CMK (cell line): ENCODE measurements around the gene CHCHD3.
"Not testable (repeated sequence)": the region's sequence is repeated elsewhere in the genome, so short reads cannot be mapped to it uniquely, and the experiment has no call there.

Experiments
- DNase-seq: peaks from one replicate; pipeline ENCODE4 v3.0.0-alpha.2; 2010; ENCODE audit warnings: low read depth

CHCHD3 gene

GRCh38 chr7:132904209-132904608 lies 177.7 kb downstream of the CHCHD3 start:
- DNase-seq = no peak

DNA sequence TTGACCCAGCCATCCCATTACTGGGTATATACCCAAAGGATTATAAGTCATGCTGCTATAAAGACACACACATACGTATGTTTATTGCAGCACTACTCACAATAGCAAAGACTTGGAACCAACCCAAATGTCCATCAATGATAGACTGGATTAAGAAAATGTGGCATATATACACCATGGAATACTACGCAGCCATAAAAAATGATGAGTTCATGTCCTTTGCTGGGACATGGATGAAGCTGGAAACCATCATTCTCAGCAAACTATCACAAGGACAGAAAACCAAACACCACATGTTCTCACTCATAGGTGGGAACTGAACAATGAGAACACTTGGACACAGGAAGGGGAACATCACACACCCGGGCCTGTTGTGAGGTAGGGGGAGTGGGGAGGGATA lies 179.6 kb downstream of the CHCHD3 start:
- not testable (repeated sequence) for DNase-seq

- no peak for DNase-seq
Measured at GRCh38 chr7:132901241-132901640, 180.6 kb downstream of the CHCHD3 start.

GRCh38 chr7:132899833-132900232 lies 182.1 kb downstream of the CHCHD3 start:
- DNase-seq = no peak

DNA sequence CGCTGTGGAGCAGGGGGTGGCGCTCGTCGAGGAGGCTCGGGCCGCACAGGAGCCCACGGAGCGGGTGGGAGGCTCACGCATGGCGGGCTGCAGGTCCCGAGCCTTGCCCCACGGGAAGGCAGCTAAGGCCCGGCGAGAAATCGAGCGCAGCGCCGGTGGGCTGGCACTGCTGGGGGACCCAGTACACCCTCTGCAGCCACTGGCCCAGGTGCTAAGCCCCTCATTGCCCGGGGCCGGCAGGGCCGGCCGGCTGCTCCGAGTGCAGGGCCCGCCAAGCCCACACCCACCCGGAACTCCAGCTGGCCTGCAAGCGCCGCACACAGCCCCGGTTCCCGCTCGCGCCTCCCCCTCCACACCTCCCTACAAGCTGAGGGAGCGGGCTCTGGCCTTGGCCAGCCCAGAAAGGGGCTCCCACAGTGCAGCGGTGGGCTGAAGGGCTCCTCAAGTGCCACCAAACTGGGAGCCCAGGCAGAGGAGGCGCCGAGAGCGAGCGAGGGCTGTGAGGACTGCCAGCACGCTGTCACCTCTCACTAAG lies 183.2 kb downstream of the CHCHD3 start:
- DNase-seq = not testable (repeated sequence)

GRCh38 chr7:132897093-132897687 lies 184.7 kb downstream of the CHCHD3 start:
- no peak for DNase-seq

- DNase-seq = no peak
Measured at GRCh38 chr7:132895231-132895630, 186.7 kb downstream of the CHCHD3 start.

DNA sequence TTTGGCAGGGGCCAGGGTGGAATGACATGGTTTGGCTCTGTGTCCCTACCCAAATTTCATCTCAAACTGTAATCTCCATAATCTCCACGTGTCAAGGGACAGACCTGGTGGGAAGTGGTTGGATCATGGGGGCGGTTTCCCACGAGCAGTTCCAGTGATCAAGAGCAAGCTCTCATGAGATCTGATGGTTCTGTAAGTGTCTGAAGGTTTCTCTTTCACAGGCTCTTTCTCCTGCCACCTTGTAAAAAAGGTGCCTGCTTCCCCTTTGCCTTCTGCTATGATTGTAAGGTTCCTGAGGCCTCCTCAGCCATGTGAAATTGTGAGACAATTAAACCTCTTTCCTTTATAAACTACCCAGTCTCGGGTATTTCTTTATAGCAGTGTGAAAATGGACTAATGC lies 188.3 kb downstream of the CHCHD3 start:
- no peak for DNase-seq

DNA sequence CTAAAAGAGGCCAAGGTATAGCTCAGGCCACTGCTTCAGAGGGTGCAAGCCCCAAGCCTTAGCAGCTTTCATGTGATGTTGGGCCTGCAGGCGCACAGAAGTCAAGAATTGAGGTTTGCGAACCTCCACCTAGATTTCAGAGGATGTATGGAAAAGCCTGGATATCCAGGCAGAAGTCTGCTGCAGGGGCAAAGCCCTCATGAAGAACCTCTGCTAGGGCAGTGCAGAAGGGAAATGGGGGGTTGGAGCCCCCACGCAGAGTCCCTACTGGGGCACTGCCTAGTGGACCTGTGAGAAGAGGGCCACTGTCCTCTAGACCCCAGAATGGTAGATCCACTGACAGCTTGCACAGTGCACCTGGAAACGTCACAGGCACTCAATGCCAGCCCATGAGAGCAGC lies 189.1 kb downstream of the CHCHD3 start:
- DNase-seq = not testable (repeated sequence)

DNA sequence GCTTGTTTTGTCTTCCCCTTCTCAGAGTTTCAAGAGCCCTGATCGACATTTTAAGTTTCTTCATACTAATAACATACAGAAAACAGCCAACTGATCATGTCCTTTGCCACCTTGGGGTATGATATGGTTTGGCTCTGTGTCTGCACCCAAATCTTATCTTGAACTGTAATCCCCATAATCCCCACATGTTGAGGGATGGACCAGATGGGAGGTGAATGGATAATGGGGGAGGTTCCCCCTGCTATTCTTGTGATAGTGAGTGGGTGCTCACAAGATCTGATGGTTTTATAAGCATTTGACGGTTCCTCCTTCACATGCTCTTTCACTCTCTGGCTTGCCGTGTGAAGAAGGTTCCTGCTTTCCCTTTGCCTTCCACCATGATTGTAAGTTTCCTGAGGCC lies 190.3 kb downstream of the CHCHD3 start:
- DNase-seq = no peak

- DNase-seq = no peak
Measured at GRCh38 chr7:132882714-132883428, 199.0 kb downstream of the CHCHD3 start.

DNA sequence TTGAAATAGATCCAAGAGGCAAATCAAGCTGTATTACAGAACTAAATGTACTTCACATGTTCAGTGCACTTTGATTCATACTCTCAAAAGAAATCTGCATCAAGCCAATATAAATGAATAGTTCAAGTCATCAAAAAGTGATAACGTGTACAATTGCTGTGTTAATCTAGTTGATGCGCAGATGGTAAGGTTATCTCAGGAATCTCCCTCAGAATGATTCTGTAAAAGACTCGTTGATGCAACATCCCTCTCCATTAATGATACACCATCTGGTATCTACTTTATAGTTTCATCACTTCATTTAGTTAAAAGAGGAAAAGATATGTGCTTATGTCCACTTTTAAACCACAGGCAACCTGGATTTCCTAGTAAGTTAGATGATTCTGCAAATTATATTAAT lies 200.6 kb downstream of the CHCHD3 start:
- DNase-seq = no peak

DNA sequence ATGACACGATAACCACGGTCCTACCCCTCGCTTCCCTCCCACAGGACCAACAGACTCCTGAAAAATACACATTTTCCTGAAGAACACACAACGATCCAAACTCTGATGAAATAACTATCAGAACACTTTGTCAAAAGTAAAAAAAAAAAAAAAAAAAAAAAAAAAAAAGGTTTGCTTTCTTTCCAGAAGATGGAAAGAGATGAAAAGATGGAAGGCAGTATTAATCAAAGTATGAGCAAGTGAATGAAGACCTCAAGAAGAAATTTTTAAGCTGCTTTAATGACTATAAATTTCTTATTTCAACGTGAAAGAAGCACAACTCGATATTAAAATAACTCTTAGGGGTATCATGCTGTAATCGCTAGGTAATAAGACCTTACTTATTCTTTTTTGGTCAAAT lies 202.3 kb downstream of the CHCHD3 start:
- no peak for DNase-seq

DNA sequence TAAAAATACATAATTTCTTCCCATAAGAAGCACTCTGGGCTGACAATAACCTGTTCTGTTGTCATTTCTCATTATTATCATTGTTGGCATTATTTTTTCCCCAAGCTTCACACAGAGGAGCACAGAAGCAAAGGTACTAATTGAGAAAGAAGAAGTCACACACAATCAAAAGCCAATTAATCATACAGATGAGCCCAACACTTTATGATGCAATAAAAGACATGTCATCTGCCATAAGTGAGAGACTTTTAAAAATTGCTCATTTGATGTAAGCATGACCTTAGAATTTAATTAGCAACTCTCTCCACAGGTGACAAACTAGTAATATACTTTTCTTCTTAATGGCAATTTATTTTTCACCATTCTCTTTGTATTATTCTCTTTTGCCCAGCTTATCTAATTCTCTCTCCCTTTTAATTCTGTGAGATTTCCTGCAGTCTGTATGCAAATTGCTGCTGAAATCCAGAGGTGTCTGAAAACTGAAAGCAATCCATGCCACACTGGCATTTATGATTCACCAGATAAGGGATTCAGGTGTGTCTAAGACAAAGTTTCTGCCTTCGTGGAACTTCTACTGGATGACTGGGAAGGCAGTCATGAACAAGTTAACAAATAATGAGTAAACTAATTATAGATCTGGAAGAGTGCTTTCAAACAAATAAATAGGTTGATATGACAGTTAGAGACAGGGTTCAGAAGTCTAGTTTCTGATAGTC lies 203.5 kb downstream of the CHCHD3 start:
- no peak for DNase-seq

GRCh38 chr7:132877573-132877972 lies 204.3 kb downstream of the CHCHD3 start:
- DNase-seq = no peak

DNA sequence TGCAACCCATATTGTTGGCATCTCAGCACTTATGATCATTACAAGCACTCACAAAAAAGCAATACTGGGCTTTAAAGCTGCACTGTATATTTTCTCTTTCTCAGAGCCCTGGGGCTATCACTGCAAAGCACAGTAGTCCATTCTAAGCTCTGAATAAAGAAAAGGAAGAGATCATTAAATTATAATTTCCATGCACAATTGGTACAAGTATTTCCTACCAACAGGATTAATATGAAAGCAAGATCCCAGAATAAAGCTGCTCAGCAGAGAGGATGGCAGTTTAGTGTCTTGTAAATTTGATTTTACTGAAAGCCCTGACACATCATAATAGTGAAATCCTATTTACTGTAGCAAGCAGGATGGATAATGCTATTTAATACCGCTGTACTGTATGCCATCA lies 205.3 kb downstream of the CHCHD3 start:
- DNase-seq = no peak

- no peak for DNase-seq
Measured at GRCh38 chr7:132872034-132872433, 209.9 kb downstream of the CHCHD3 start.

DNA sequence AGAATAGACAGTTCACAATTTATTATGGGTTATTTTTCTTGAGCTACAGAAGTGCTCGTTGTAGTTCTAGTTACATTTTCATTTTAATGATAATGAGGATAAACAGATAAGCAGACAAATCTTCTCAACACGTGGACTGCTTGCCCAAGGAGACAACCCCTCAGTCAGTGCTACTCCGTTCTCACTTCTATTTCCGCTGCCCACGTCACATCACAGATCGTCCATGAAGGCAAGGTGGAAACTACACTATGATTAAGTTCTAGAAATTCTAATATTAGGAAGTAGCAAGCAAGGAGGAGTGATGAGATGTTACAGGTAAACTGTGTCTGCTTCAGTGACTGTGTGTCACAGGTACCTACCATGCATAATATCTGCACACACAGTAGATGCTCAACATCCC lies 210.5 kb downstream of the CHCHD3 start:
- no peak for DNase-seq

DNA sequence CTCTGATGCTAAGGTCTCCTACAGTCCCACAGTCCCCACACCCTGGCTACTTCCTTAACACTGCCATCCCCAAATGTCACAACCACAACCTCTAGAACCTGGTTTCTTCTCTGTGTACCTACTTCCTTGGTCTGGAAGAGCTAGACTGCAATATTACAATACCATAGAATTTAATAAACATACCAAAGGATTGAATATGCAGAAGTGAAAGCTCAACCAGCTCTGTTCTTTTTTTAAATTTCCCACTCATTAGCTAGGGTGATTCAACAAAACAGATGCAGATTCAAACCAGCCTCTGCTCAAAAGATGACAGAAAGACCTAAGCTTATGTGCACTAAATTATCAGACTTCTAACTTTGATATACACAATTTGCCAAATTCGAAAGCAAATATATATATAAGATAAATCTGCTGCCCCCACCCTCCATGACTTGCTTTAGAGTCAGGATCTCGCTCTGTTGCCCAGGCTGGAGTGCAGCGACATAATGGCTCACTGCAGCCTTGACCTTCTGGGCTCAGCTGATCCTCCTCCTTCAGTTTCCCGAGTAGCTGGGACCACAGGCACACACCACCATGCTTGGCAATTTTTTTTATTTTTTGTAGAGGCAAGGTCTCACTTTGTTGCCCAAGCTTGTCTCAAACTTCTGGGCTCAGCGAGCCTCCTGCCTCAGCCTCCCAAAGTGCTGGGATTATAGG lies 212.6 kb downstream of the CHCHD3 start:
- DNase-seq = no peak

DNA sequence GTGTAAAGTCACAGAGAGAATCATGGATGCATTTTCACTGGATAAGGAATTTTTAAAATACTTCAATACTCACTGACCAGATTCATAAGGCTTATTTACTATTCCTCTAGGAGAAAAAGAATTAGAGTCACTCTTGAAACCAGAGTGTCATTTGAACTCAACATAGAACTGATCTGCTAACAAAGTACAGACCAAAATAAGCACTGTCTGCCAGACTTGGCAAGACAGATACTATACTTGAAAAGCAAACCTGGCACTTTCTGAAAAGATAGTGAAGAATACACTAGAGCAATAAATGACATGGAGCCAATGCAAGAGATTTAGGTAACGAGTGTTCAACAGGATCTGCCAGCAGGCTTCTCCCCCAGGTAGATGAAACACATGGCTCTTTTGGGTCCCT lies 215.3 kb downstream of the CHCHD3 start:
- no peak for DNase-seq

DNA sequence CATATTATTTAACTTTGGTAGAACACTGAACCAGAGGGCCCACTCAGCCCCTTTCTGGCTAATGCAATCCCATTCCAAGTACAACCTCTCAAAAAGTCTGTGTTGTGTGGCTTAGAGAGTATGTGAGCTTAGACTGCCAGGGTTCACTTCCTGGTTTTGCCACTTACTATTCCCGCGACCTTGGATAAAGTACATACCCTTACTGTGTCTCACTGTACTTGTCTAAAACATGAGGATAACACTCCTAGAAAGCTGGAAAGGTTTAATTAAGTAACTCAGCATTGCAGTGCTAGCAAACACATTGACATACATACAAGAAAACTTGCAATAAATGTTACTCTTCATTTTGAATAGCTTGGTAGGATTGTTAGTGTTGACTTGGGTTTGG lies 215.8 kb downstream of the CHCHD3 start:
- no peak for DNase-seq

GRCh38 chr7:132865366-132866143 lies 216.3 kb downstream of the CHCHD3 start:
- no peak for DNase-seq
